AG04450 (cell line): ENCODE measurements around the gene MBTPS1. TPM values are rescaled to one million over a fixed set of nuclear protein-coding genes. Genes with fewer than 3 reads are reported as not detected.

Experiments used
- CTCF ChIA-PET: fragments of 300-600, 350-600 bp; formaldehyde crosslinking; extraction: SDS; loops from one replicate; lab custom pipeline; 2022; ENCODE audit warnings: antibody characterized with exemption, inconsistent platforms; lab: Charles Lee
- POLR2A ChIA-PET: fragments of 350-600 bp; formaldehyde crosslinking; extraction: SDS; loops from one replicate; lab custom pipeline; 2021; ENCODE audit warnings: antibody characterized with exemption, inconsistent platforms; lab: Yijun Ruan, JAX
- DNase-seq: peaks from one replicate; pipeline ENCODE4 v3.0.0-alpha.2; 2011; ENCODE audit warnings: low read depth, low spot score
- H3K27ac ChIP-seq: one replicate; pipeline ENCODE4 v1.5.1; 2012; ENCODE audit warnings: low read depth, low read length, control low read depth
- H3K27me3 ChIP-seq: one replicate; pipeline ENCODE4 v1.6.0; 2012; ENCODE audit warnings: low read length; ENCODE audit not compliant: control insufficient read depth, insufficient read depth
- H3K4me3 ChIP-seq: 2 replicates; pipeline ENCODE4 v1.5.1; 2011; ENCODE audit warnings: mild to moderate bottlenecking, low read depth, low read length, control low read depth
- H3K9me3 ChIP-seq: 2 replicates; pipeline ENCODE4 v1.5.1; 2012; ENCODE audit warnings: low read length; ENCODE audit not compliant: control insufficient read depth, insufficient read depth
- CTCF ChIP-seq: IDR thresholded peaks from 2 replicates; pipeline ENCODE4 v1.5.1; 2011; ENCODE audit warnings: low read depth, low read length, control low read depth, inconsistent platforms
- polyA plus RNA-seq: library from polyadenylated mRNA; depleted of rRNA; stranded (reverse); fragments of >200 nt; gene quantifications from 2 replicates; pipeline ENCODE4 v1.2.3, GENCODE V29; 2011

MBTPS1 gene
- polyA plus RNA-seq, 1 experiment = 116 TPM

GRCh38 chr16:84020353-84020752, 96.4 kb downstream of the MBTPS1 start:
- H3K27me3 ChIP-seq = peaks cover 16% of the 10 kb centered on the region
- TF ChIP-seq CTCF = no peak
- POLR2A ChIA-PET = no interaction called here
- H3K27ac ChIP-seq = no peak overlapping the region
- CTCF ChIA-PET = no interaction called here
- DNase-seq = no peak
- H3K4me3 ChIP-seq = no peak overlapping the region
- H3K9me3 ChIP-seq = peaks cover 35% of the 10 kb centered on the region

GRCh38 chr16:84018710-84019109, 98.0 kb downstream of the MBTPS1 start:
- POLR2A ChIA-PET = no interaction called here
- TF ChIP-seq CTCF = no peak
- Histone ChIP-seq H3K9me3 (peaks cover 35% of the 10 kb centered on the region), H3K4me3 (no peak overlapping the region), H3K27me3 (peaks cover 14% of the 10 kb centered on the region), H3K27ac (no peak overlapping the region)
- CTCF ChIA-PET = no interaction called here
- no peak for DNase-seq

GRCh38 chr16:84016477-84016876, 100.3 kb downstream of the MBTPS1 start:
- no peak for DNase-seq
- no peaks in the 10 kb centered on the region for H3K27me3 ChIP-seq
- no peak overlapping the region for H3K27ac ChIP-seq
- H3K4me3 ChIP-seq = no peak overlapping the region
- TF ChIP-seq CTCF = no peak
- POLR2A ChIA-PET = no interaction called here
- CTCF ChIA-PET = no interaction called here
- H3K9me3 ChIP-seq = peaks cover 27% of the 10 kb centered on the region

- POLR2A ChIA-PET = no interaction called here
These were observed 101.3 kb downstream of the MBTPS1 start for GRCh38 chr16:84015399-84015798.

More at GRCh38 chr16:84015399-84015798, 101.3 kb downstream of the MBTPS1 start:
- TF ChIP-seq CTCF = no peak
- peaks cover 16% of the 10 kb centered on the region for H3K9me3 ChIP-seq
- no peak overlapping the region for H3K27ac ChIP-seq
- no peaks in the 10 kb centered on the region for H3K27me3 ChIP-seq
- H3K4me3 ChIP-seq = no peak overlapping the region
- DNase-seq = no peak
- CTCF ChIA-PET = no interaction called here
